Gastrocnemius medialis (tissue), 4 donors: Measurements from ENCODE around the gene PLAAT1.

Experiments used
- POLR2A ChIP-seq, 2 donors: fragments of 450-650 bp; IDR thresholded peaks; one replicate each; pipeline ENCODE4 v1.6.1; 2017; ENCODE audit warnings: antibody characterized with exemption in 2 of 2, mild to moderate bottlenecking in 2 of 2, moderate library complexity in 2 of 2
- TF ChIP-seq, protein P1 (sequence below), 5 experiments: fragments of 450-650 bp in 3 of 5; fragments of 200-600 bp in 2 of 5; sonication (generic) in 2 of 5; IDR thresholded peaks in 4 of 5; conservative IDR thresholded peaks in 1 of 5; 1 replicate in 4 of 5; 2 replicates in 1 of 5; pipeline ENCODE4 v1.5.1; 2016 to 2019; ENCODE audit warnings: antibody characterized with exemption in 5 of 5, mild to moderate bottlenecking in 3 of 5, moderate library complexity in 3 of 5

DNA sequence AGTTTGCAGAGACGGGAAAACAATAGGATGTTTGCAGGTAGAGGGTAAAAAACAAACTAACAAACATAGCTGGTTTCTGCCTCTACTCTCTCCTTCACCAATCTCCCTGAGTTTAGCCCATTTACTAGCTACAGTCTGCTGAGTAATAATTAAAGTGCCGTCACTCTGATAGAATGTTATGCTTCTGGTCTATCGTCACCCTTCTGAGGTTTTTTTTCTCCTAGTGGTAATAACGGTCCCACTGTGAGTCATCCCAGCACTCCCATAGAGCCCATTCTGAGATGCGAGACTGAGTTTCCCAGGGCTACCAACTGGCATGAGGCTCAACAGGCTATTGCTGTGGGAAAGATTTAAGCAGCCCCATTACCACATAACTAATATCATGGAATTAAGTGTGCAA lies 56.4 kb downstream of the PLAAT1 start:
- TF ChIP-seq, protein P1, sequence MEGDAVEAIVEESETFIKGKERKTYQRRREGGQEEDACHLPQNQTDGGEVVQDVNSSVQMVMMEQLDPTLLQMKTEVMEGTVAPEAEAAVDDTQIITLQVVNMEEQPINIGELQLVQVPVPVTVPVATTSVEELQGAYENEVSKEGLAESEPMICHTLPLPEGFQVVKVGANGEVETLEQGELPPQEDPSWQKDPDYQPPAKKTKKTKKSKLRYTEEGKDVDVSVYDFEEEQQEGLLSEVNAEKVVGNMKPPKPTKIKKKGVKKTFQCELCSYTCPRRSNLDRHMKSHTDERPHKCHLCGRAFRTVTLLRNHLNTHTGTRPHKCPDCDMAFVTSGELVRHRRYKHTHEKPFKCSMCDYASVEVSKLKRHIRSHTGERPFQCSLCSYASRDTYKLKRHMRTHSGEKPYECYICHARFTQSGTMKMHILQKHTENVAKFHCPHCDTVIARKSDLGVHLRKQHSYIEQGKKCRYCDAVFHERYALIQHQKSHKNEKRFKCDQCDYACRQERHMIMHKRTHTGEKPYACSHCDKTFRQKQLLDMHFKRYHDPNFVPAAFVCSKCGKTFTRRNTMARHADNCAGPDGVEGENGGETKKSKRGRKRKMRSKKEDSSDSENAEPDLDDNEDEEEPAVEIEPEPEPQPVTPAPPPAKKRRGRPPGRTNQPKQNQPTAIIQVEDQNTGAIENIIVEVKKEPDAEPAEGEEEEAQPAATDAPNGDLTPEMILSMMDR (IDR thresholded peaks at IDR 0.05 in 4 of 5, conservative IDR thresholded peaks at IDR 0.05 in 1 of 5), result no peak
- no peak for TF ChIP-seq POLR2A (IDR thresholded peaks at IDR 0.05)
